Endothelial cell of umbilical vein (primary cell): ENCODE results near the gene LTF. TPM values are rescaled to one million over a fixed set of nuclear protein-coding genes. Genes with fewer than 3 reads are reported as not detected.
"Not testable (repeated sequence)": the region's sequence is repeated elsewhere in the genome, so short reads cannot be mapped to it uniquely, and the experiment has no call there.

ENCODE experiments used
- BruUV-seq: library from RNA; stranded (reverse); fragments of 400-500 nt; replicated peaks from 2 replicates; lab custom pipeline; 2021; lab: Mats Ljungman, UMichigan
- CTCF ChIA-PET: fragments of 300-600, 350-600 bp; sonication (Branson Sonifier 250); formaldehyde crosslinking; loops from one replicate; lab custom pipeline; 2021; ENCODE audit warnings: antibody characterized with exemption, inconsistent platforms; lab: Charles Lee
- POLR2A ChIA-PET: fragments of 300-600, 350-600 bp; sonication (Branson Sonifier 250); formaldehyde crosslinking; loops from one replicate; lab custom pipeline; 2021; ENCODE audit warnings: antibody characterized with exemption, inconsistent platforms; lab: Charles Lee
- DNase-seq: peaks from one replicate; pipeline ENCODE4 v3.0.0-alpha.2; 2011; ENCODE audit warnings: low read depth, low spot score
- FAIRE-seq: peaks from 2 replicates; lab custom pipeline; 2011; peaks lifted over from hg19 to GRCh38; lab: Jason Lieb, UNC
- H2AFZ ChIP-seq: 2 replicates; pipeline ENCODE4 v1.6.0; 2012; ENCODE audit warnings: low read depth, low read length, control low read depth, inconsistent platforms
- H3K27ac ChIP-seq: 2 replicates; pipeline ENCODE4 v1.5.1; 2011; ENCODE audit warnings: low read depth, mild to moderate bottlenecking, control low read depth, low read length, moderate library complexity; ENCODE audit not compliant: insufficient read depth
- H3K27me3 ChIP-seq, 2 experiments: 2 replicates each; pipeline versions ENCODE4 v1.6.0 to v1.6.1; 2011; ENCODE audit warnings: low read length in 2 of 2, mixed read lengths in 1 of 2; ENCODE audit not compliant: control insufficient read depth in 2 of 2, insufficient read depth in 2 of 2
- H3K36me3 ChIP-seq, 2 experiments: 2 replicates in 1 of 2; 3 replicates in 1 of 2; pipeline ENCODE4 v1.5.1; 2011; ENCODE audit warnings: low read length in 2 of 2, mild to moderate bottlenecking in 1 of 2, moderate library complexity in 1 of 2; ENCODE audit not compliant: control insufficient read depth in 2 of 2, insufficient read depth in 2 of 2; ENCODE audit errors: extremely low read depth in 1 of 2
- H3K4me1 ChIP-seq: 3 replicates; pipeline ENCODE4 v1.5.1; 2011; ENCODE audit warnings: mild to moderate bottlenecking, low read length; ENCODE audit not compliant: control insufficient read depth, insufficient read depth; ENCODE audit errors: extremely low read depth
- H3K4me2 ChIP-seq: 2 replicates; pipeline ENCODE4 v1.6.1; 2011; ENCODE audit warnings: low read length, control low read depth, mixed read lengths; ENCODE audit not compliant: insufficient read depth
- H3K4me3 ChIP-seq, 3 experiments: fragments of 200-600 bp in 1 of 3; sonication (generic), shearing (Covaris generic) in 1 of 3; replicated peaks in 1 of 3; 2 replicates each; pipeline ENCODE4 v1.5.1; 2011 to 2016; ENCODE audit warnings: control low read depth in 3 of 3, low read length in 3 of 3, mild to moderate bottlenecking in 2 of 3, inconsistent platforms in 1 of 3, low read depth in 1 of 3, moderate library complexity in 1 of 3; ENCODE audit not compliant: insufficient read depth in 1 of 3
- H3K79me2 ChIP-seq: 2 replicates; pipeline ENCODE4 v1.6.0; 2012; ENCODE audit warnings: low read length, inconsistent platforms; ENCODE audit not compliant: control insufficient read depth, insufficient read depth
- H3K9ac ChIP-seq: replicated peaks from 2 replicates; pipeline ENCODE3; 2011; ENCODE audit warnings: low read length, control low read depth; ENCODE audit not compliant: insufficient read depth; ENCODE audit errors: extremely low read depth
- H3K9me1 ChIP-seq: replicated peaks from 3 replicates; pipeline ENCODE4 v1.6.0; 2011; ENCODE audit warnings: mild to moderate bottlenecking, low read length; ENCODE audit not compliant: control insufficient read depth, insufficient read depth; ENCODE audit errors: extremely low read depth
- H3K9me3 ChIP-seq: replicated peaks from 2 replicates; pipeline ENCODE4 v1.5.1; 2012; ENCODE audit warnings: low read length, inconsistent platforms; ENCODE audit not compliant: control insufficient read depth, insufficient read depth
- H4K20me1 ChIP-seq: replicated peaks from 2 replicates; pipeline ENCODE3; 2011; ENCODE audit warnings: mild to moderate bottlenecking, low read length; ENCODE audit not compliant: control insufficient read depth, insufficient read depth; ENCODE audit errors: extremely low read depth
- EZH2 ChIP-seq: IDR thresholded peaks from 2 replicates; pipeline ENCODE4 v1.6.1; 2012; ENCODE audit warnings: borderline replicate concordance, low read depth, mild to moderate bottlenecking, moderate library complexity, low read length, inconsistent platforms; ENCODE audit not compliant: severe bottlenecking
- FOS ChIP-seq: IDR thresholded peaks from 2 replicates; pipeline ENCODE4 v1.6.1; 2011; ENCODE audit warnings: mild to moderate bottlenecking, low read length, moderate library complexity, borderline replicate concordance; ENCODE audit not compliant: insufficient read depth
- GATA2 ChIP-seq: IDR thresholded peaks from 2 replicates; pipeline ENCODE4 v1.7.0; 2011; ENCODE audit warnings: low read depth, mild to moderate bottlenecking, moderate library complexity, mixed read lengths, low read length; ENCODE audit not compliant: insufficient read length, insufficient read depth
- JUN ChIP-seq: IDR thresholded peaks from 2 replicates; pipeline ENCODE4 v1.6.1; 2011; ENCODE audit warnings: borderline replicate concordance, low read depth; ENCODE audit not compliant: insufficient read length, insufficient read depth
- MYC ChIP-seq: IDR thresholded peaks from one replicate; pipeline ENCODE4 v1.6.1; 2011; ENCODE audit warnings: mild to moderate bottlenecking, low read depth, low read length
- POLR2A ChIP-seq: IDR thresholded peaks from 2 replicates; pipeline ENCODE4 v1.6.1; 2012; ENCODE audit warnings: low read depth, mild to moderate bottlenecking, control low read depth, low read length
- POLR2AphosphoS5 ChIP-seq: IDR thresholded peaks from 2 replicates; pipeline ENCODE4 v1.6.1; 2012; ENCODE audit warnings: low read depth, mild to moderate bottlenecking, control low read depth, low read length, moderate library complexity; ENCODE audit not compliant: insufficient read depth
- dilution Hi-C: fragments of 300-500 bp; cut with MboI; formaldehyde crosslinking; loops from one replicate; pipeline ENCODE4 v1.15.0; 2019; ENCODE audit warnings: low sequenced_read_pairs; ENCODE audit not compliant: extremely low pct_ligation_motif_present
- intact Hi-C: fragments of 100-400 bp; cut with micrococcal nuclease; formaldehyde crosslinking; loops from one replicate; pipeline ENCODE4 v1.10.0; 2022
- polyA plus RNA-seq, 4 experiments: library from polyadenylated mRNA; depleted of rRNA in 3 of 4; stranded (reverse) in 3 of 4; unstranded in 1 of 4; fragments of >200 nt; gene quantifications; 2 replicates each; pipeline versions ENCODE4 v1.2.1 to v1.2.3, GENCODE V29; 2011 to 2012; ENCODE audit warnings: missing spikeins in 1 of 4
- total RNA-seq: library from RNA; stranded (reverse); gene quantifications from 2 replicates; pipeline ENCODE4 v1.2.3, GENCODE V29; 2021
- TF ChIP-seq, protein P1 (sequence below), 2 donors: IDR thresholded peaks; 1 replicate in 1 of 2; 2 replicates in 1 of 2; pipeline ENCODE4 v1.5.1; 2011; ENCODE audit warnings: low read length in 2 of 2, mild to moderate bottlenecking in 2 of 2, moderate library complexity in 2 of 2, control low read depth in 1 of 2, inconsistent platforms in 1 of 2, low read depth in 1 of 2; ENCODE audit not compliant: insufficient read depth in 1 of 2; ENCODE audit errors: extremely low read depth in 1 of 2
- TF ChIP-seq, protein P2 (sequence below): IDR thresholded peaks from 2 replicates; pipeline ENCODE4 v1.6.1; 2011; ENCODE audit not compliant: insufficient read depth, insufficient read length

The LTF gene
- total and polyA plus RNA-seq, 2 donors (not counting 3 experiments of a cell fraction or from before 2014, with no cell fraction given): not detected

GRCh38 chr3:46430879-46431278 is 33.8 kb downstream of the LTF start:
- intact Hi-C loops, FAIRE-seq, CTCF ChIA-PET: not testable (repeated sequence)

DNA sequence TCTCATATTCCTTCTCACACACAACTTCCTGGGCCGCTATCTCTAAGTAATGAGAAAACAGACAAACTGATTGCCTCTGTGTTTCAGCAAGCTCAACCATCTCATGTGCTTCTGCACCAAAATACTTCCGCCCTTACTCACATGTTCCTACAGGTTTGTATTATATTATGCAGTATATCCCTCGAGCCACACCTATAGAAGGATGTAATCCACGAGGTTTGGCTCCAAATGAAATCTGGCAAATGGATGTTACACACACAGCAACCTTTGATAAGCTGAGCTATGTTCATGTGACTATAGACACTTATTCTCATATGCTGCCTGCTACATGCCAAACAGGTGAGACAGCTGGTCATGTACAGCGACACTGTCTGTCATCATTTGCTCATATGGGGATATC is 35.0 kb downstream of the LTF start:
- dilution Hi-C loops: no loop called here
- POLR2A ChIA-PET: no interaction called here
- no peak overlapping the region for H2AFZ ChIP-seq

More at GRCh38 chr3:46430879-46431278, 33.8 kb downstream of the LTF start:
- dilution Hi-C loops, H3K4me2 ChIP-seq, H3K27me3 ChIP-seq, POLR2A ChIA-PET, H3K9ac ChIP-seq, H3K36me3 ChIP-seq, BruUV-seq, H3K4me3 ChIP-seq, H2AFZ ChIP-seq, DNase-seq, H3K27ac ChIP-seq, H4K20me1 ChIP-seq, H3K79me2 ChIP-seq, H3K9me1 ChIP-seq, H3K9me3 ChIP-seq, H3K4me1 ChIP-seq: not testable (repeated sequence)

More for the DNA sequence above, 35.0 kb downstream of the LTF start:
- H3K27me3 ChIP-seq: peaks cover 0 to 5% of the 10 kb centered on the region in 2 experiments
- no peaks in the 10 kb centered on the region for H3K9me3 ChIP-seq
- CTCF ChIA-PET: interaction anchor here (0.8 to 6.6 kb wide), 9 partner anchors 12 to 491 kb away, joined by 3 to 200 read pairs (median 4); partner anchors contain the start of genes CCR5AS and CCRL2
- TF ChIP-seq, protein P1, sequence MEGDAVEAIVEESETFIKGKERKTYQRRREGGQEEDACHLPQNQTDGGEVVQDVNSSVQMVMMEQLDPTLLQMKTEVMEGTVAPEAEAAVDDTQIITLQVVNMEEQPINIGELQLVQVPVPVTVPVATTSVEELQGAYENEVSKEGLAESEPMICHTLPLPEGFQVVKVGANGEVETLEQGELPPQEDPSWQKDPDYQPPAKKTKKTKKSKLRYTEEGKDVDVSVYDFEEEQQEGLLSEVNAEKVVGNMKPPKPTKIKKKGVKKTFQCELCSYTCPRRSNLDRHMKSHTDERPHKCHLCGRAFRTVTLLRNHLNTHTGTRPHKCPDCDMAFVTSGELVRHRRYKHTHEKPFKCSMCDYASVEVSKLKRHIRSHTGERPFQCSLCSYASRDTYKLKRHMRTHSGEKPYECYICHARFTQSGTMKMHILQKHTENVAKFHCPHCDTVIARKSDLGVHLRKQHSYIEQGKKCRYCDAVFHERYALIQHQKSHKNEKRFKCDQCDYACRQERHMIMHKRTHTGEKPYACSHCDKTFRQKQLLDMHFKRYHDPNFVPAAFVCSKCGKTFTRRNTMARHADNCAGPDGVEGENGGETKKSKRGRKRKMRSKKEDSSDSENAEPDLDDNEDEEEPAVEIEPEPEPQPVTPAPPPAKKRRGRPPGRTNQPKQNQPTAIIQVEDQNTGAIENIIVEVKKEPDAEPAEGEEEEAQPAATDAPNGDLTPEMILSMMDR (IDR thresholded peaks at IDR 0.05; ENCODE audit: extremely low read depth in 1 of 2, insufficient read depth in 1 of 2, low read depth in 1 of 2, low read length in 2 of 2): no peak
- TF ChIP-seq, protein P2, sequence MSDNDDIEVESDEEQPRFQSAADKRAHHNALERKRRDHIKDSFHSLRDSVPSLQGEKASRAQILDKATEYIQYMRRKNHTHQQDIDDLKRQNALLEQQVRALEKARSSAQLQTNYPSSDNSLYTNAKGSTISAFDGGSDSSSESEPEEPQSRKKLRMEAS: no peak
- TF ChIP-seq POLR2A (no peak), MYC (no peak), FOS (no peak), POLR2AphosphoS5 (no peak), JUN (no peak), GATA2 (no peak), EZH2 (no peak)
- intact Hi-C loops: loop anchor here (10.0 kb wide), 1 partner anchor 215 kb away; no protein-coding TSS in a partner anchor
- H3K4me3 ChIP-seq: no peak overlapping the region
- H3K36me3 ChIP-seq: no peaks in the 10 kb centered on the region
- no peak overlapping the region for H3K27ac ChIP-seq
- H3K79me2 ChIP-seq: no peaks in the 10 kb centered on the region
- no peak overlapping the region for H3K4me2 ChIP-seq
- BruUV-seq: no TSS peak
- FAIRE-seq (no peak), DNase-seq (no peak)
- H4K20me1 ChIP-seq: no peaks in the 10 kb centered on the region
- H3K9me1 ChIP-seq: no peaks in the 10 kb centered on the region
- no peak overlapping the region for H3K9ac ChIP-seq
- no peaks in the 10 kb centered on the region for H3K4me1 ChIP-seq
